SW480 (cell line): ENCODE results near the gene STK11IP.

Experiments
- DNase-seq: peaks from one replicate; pipeline ENCODE4 v3.0.0-alpha.2; 2016; ENCODE audit warnings: low spot score

STK11IP gene

DNA sequence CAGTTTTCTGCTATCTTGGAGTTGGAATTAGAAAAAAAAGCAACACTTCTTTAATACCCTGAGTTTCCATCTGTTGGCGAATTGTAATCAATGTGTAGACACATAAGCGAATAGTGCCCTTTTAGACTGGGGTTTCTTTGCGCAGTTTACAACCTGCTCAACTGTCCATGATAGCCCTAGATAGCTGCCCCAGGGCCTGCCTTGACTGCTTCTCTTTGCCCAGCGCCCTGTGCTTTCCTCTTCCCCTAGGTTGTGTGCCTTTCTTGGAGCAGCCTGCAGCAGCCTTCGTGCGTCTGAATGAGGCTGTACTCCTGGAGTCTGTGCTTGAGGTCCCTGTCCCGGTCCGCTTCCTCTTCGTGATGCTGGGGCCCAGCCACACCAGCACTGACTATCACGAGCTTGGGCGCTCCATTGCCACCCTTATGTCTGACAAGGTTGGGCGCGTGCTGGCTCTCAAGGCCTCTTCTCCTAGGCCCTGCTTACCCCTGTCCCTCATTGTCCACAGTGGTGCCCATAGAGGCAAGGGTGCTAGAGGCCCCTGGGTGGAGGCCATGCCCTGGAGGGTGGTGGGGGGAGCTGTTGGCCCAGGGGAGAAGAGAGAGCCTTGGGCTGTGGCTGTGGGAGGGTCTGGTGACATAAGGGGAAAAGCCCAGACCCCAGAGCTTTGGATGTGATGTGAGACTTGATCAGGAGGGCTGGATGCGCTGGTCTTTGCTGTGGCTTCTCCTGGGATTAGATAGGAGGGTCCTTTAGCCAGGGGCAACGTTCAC is 36.7 kb downstream of the STK11IP start:
- DNase-seq: no peak

DNA sequence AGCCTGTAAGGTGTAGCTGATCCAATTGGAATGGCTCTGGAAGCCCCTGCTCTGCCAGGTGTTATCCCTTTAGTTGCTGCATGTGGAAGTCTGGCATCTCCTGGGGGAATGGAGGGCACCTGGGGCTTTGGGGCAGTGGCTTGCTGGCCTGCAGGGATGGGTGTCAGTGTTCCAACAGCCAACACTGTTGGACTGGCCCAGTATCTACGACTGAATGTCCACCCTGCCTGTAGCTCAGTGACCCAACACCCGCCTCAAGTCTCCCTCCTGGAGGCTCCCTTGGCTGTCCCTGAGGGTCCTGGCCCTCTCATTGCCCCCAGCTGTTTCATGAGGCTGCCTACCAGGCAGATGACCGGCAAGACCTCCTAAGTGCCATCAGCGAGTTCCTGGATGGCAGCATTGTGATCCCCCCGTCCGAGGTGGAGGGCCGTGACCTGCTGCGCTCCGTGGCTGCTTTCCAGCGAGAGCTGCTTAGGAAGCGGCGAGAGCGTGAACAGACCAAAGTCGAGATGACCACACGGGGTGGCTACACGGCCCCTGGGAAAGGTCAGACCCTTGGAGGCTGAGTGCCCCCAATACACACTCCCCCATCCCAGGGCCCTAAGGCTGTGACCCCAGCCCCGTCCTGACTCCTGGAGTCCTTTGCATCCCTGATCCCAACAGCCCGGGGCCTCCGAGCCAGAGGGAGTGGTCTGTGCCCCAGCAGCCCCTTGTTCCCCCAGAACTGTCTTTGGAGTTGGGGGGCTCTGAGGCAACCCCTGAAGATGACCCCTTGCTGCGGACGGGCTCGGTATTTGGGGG is 37.5 kb downstream of the STK11IP start:
- no peak for DNase-seq

DNA sequence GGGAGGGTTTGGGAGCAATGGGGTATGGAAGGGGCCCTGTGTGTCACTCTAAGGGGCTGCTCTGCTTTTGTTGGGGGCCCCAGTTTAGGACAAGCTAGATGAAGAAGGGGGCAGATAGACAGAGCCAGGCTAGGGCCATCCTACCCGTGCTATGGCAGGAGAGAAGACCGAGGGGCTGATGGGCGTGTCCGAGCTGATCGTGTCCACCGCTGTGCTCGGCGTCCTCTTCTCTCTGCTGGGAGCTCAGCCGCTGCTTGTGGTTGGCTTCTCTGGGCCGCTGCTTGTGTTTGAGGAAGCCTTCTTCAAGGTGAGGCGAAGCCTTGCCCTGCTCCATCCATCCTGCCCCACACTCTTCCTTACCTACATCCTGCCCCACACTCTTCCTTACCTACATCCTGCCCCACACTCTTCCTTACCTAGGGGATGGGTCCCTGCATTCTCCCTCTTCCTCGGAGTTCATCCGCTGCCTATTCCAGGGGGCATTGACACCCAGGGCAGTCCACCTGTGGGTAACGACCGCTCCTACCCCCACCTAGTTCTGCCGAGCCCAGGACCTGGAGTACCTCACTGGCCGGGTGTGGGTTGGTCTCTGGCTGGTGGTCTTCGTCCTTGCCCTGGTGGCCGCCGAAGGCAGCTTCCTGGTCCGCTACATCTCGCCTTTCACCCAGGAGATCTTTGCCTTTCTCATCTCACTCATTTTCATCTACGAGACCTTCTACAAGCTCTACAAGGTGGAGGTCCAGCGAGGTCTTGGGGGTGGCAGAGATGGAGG is 38.7 kb downstream of the STK11IP start:
- DNase-seq: no peak

DNA sequence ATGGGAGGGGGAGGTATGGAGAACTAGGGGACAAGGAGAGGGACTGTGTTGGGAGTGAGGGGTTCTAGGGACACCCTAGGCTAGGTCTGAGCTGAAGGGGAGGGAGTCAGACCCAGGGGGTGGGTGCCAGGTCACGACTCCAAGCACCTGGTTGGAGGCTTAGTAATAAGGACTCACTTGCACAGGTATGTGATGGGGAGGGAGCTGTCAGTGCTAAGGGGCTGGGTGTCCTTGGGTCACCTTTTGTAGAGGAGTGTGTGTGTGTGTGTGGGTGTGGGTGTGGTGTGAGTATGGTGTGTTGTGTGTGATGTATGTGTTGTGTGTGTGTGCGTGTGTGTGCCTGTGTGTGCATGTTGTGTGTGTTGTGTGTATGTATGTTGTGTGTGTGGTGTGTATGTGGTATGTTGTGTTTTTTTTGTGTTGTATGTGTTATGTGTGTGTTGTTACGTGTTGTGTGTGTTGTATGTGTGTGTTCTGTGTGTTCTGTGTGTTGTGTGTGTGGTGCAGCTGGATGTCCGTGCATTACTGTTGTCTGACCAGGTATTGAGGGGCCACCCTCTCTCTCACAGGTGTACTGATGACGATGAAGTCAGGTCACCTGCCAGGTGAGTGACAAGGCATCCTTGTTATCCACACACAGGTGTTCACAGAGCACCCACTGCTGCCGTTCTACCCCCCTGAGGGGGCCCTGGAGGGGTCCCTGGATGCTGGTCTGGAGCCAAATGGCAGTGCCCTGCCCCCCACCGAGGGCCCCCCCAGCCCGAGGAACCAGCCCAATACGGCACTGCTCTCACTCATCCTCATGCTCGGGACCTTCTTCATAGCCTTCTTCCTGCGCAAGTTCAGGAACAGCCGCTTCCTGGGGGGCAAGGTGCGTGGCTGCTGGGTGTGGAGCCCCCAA is 39.5 kb downstream of the STK11IP start:
- no peak for DNase-seq

DNA sequence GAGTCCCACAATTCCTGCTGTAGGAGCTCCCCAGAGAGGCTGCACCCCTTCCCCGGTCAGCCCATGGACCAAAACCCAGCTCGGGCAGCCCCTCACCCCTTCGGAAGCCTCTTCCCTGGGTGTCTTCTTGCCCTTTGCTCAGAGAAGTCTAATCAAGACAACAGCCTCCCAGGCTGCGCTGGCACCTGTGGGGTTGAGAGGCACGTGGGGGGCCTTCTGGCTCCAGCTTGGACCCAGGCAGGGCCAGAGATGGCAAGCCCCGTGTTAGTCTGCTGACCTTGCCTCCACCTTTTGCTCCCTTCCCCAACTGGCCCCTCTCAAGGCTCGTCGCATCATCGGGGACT is 40.2 kb downstream of the STK11IP start:
- no peak for DNase-seq

DNA sequence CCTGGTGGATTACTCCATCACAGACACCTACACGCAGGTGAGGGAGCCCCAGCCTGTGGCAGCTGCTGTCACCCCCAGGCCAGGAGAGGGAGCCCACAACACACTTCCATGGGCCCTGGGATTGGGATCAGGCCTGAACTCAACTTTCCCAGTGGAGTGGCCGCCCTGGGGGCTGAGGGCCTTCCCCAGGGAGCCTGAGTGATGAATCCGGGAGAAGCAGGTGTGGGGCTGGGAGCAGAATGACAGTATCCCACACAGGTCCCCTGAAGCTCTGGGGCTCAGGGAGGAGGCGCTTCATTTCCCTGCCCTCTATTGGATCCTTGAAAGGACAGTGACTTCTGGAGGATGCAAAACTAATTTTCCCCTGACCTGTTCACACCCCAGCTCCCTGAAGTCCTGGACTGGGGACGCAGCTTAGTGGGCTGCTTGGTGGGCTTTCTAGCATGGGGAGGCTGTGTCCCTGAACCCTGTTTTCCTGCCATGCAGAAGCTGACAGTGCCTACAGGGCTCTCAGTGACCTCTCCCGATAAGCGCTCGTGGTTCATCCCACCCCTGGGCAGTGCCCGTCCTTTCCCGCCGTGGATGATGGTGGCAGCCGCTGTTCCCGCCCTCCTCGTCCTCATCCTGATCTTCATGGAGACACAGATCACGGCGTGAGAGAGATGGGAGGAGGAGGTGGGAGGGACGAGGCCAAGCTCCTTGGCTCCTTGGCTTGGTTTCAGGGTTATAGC is 40.7 kb downstream of the STK11IP start:
- DNase-seq: peak; percentile 32

DNA sequence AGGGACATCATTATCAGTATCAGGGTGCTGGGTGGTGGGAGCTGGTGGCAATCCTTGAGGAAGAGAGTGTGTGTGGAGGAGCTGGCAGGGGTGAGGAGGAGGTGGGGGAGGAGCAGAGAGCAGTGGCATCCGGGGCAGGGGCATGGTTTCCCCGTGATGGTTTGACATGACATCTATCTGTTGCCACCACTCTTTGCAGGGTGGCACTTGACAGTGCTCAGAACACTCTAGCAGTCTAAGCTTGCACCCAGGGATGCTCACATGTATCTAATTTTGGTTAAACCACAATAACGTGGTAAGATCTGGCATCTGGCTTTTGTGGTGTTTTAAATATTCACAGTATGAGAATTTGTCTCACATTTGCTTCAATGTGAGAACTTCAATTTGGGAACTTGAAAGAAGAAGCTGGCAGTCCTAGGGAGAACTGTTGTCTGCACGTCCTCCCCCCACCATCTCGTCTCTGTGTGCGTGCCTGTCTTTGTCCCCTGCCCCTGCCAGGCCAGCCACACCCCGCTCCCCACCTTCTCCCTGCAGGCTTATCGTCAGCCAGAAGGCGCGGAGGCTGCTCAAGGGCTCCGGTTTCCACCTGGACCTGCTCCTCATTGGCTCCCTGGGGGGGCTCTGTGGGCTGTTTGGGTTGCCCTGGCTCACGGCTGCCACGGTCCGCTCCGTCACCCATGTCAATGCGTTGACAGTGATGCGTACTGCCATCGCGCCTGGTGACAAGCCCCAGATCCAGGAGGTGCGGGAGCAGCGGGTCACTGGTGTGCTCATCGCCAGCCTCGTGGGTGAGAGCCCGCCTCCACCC is 41.5 kb downstream of the STK11IP start:
- no peak for DNase-seq

DNA sequence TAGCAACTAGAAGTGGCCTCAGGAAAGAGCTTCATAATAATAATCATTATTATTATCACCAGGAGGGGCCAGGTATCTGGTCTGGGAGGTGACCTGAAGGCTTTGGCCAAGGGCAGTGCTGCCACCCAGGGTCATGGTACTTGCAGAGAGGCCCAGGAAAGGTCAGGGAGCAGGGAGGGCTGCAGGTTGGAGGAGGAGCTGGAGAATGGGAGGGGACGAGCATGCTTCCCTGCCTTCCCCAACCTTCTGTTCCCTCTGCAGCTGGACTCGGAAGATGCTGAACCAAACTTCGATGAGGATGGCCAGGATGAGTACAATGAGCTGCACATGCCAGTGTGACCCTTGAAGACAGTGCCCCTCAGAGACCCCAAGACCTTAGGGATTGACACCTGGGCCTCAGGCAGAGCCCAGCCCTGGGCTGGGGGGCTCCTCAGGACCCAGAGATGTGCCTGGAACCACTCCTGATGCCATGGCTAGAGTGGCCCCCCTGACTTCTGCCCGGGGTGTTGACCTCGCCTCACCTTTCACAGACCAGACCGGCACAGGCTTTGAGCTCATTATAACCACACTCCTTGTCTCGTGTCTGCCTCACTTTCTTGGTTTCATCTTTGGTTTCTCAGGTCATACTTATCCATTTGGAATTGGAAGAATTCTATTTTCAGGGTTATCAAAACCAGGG is 43.9 kb downstream of the STK11IP start:
- DNase-seq: no peak

DNA sequence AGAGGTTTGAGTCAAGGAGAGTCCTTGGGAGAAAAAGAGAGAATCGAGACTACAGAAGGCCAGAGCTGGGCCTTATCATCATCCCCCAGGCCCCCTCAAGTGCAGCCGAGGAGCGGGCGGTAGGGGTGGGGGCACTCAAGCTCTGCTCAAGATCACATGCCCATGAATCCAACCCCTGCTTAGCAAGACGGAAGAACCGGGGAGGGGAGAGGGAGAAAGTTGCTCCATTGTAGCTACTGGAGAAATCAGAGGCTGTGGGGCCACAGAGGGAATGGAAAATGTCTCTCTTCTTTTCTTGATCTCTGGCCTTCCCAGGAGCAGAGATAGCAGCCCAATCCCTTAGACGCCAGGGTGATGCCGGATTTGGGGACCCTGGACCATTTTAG is 44.4 kb downstream of the STK11IP start:
- no peak for DNase-seq

DNA sequence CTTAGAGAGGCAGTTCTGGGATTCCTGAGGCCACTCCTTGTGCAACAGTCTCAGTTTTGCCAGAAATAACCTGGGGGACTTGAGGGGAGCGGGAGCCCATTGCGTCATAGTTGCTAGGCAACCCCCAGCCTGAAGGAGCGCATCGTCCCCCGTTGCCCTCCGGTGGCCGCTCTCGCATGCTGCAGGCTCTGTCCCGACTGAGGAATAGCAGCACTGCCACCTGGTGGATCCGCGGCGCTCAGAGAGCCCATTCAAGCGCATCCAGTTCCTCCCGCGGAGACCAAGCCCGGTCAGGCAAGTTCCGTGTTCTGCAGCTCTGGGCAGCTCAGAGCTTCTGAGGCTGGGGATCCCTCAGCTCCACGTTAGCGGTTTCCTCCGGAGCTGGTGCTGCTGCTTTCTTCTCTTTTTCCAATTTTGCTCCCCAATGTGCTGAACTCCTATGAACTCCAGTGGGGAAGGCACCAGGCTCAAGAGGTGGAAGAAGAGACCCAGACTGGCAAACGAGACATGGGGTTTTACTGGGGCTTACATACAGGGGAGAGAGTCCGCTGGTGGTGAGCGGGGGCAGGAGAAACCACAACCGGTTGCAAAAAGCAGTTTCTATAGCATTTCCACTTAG is 44.9 kb downstream of the STK11IP start:
- peak; percentile 89 for DNase-seq

DNA sequence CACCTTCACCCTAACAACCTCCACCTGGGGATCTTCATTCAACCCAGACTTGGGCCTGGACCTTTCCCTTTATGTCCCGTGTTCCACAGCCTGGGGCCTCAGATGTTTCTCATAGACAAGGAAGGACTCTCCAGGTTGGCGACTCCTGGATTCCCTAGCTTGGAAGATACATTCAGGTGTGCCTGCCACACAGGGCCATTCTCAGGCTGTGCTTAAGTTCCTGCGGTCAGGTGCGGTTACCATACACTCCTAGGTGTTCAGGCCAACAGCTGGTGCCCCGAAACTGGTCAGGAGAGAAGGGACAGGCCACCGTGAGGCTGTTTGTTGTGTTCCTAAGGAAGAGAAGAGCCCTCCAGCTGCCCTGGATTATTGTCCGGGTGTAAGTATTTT is 45.4 kb downstream of the STK11IP start:
- DNase-seq: no peak

DNA sequence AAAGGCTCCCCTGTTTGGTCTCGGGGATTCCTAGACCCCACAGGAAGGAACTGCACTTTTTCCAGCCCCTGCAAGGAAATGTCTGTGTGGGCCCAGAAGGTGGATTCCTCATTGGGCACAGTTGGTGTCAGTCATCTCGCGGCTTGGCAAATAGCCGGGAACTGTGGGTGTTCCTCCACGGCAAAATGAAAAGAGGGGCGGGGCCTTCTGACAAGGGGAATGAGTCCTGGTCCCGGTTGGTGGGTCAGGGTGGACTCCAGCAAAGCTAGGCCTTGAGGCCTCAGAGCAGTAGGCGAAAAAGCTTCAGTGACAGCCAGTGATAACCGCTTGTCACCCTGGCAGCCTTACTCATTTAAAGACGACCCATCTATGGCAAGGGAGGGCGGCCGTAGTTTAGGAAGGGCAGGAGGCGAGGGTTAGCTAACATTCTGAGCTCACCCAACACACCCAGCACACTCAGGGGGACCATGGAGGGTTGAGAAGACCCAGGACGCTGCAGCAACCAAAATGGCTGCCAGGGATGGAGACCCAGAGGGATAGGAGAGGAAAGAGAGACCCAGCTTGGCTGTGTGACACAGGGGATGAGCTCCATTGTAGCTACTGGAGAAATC is 46.2 kb downstream of the STK11IP start:
- no peak for DNase-seq

DNA sequence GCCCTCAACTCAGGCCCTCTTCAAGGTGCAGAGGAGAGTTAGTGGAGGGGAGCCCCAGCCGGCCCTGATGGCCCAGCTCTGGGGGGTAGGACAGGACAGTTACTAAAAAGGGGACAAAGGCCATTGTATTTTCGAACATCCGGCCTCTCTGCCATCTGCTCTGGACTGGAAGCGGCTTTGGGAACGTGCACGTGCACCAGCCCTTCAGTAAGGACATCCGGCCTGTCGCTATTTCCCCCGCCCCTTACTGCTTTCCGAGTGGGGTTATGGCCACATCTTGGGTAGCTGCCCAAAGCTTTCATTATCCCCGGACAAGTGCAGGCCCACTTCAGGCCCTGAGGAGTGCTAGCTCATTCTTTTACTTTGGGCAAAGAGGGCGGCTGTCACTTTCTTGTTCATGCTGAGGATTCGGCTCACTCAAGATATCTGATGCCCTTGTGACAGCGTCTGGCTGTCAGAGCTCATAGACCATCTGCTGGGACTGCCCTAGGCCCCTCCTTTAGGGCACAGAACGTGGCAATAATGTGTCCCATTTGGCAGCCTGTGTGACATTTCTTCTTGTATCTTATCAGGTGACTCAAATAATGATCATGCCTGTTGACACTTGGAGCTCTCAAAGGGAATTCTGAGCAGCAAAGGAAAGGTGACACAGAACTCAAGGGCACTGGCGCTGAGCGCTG is 47.3 kb downstream of the STK11IP start:
- DNase-seq: no peak

DNA sequence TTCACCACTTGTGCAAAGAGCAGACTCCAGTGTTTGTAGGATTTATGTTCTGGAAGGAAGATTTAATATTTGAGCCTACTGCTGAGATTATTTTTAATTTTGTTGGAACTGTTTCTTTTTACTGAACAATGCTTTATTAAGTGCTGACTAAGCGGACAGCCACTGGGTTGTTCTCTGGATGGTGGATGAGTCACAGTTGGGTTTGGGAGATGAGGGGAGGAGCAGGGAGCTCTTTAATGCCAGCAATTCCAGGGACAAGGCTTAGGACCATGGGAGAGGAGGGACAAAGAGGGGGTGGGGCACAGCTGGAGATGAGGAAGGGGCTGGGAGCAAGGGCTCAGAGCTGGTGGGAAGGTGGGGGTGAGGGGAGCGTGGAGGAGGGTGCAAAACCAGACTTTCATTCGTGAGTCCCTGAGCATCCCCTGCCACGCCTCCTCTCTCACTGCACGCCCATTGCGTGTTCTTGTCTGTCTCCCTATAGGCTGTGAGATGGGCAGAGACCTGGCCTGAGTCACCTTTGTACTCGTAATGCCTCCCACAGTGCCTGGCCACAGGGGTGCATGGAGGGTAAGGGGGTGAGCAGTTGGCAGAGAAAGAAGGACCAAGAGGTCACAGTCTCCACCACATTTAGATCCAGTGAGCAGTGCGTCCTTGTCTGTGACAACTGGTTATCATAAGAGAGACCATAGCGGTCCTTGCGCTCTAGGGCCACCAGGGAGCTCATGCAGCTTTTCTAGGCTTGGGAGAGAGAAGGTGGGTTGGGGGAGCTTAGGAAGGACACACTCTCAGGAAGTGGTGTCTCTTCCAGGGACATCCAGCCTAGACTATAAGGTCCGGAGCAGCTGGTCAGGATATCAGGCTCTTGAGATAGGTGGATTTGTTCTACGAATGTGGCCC is 48.2 kb downstream of the STK11IP start:
- DNase-seq: peak; percentile 62

DNA sequence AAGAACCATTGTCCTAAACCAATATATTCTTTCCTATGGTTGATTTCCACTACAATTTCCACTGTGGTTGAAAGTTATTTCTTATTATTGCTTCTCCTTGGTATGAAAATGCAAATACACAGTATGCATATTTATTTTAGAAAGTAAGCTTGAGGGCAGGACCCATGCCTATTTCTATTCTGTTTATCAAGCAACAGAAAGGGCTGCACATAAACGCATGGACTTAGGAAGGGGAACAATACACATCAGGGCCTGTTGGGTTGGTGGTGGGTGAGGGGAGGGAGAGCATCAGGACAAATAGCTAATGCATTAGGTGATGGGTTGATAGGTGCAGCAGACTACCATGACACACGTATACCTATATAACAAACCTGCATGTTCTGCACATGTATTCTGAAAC is 50.5 kb downstream of the STK11IP start:
- no peak for DNase-seq

DNA sequence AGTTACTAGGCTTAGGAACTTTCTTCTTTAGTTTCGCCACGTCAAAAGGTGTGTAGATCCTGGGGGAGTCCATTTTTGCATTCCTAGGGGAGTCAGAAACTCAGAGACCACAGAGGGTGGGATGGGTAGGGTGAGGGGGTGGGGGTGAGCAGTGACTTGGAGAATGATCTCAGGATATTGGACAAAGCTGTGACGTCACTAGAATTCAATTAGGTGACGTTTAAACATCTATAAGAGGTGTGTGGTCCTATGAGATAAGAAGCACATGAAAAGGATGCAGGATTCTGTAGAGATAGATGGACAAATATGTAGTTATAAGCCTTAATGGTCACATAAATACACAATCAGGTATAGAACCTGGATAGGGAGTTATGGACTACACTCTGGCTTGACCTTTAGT is 51.3 kb downstream of the STK11IP start:
- DNase-seq: no peak
